ENCODE data around the gene MACC1. TPM values are rescaled to one million over a fixed set of nuclear protein-coding genes. Genes with fewer than 3 reads are reported as not detected.
"Not testable (repeated sequence)": the region's sequence is repeated elsewhere in the genome, so short reads cannot be mapped to it uniquely, and the experiment has no call there.

Gene MACC1
- total RNA-seq, 1 experiment from 2014 or later = not detected

DNA sequence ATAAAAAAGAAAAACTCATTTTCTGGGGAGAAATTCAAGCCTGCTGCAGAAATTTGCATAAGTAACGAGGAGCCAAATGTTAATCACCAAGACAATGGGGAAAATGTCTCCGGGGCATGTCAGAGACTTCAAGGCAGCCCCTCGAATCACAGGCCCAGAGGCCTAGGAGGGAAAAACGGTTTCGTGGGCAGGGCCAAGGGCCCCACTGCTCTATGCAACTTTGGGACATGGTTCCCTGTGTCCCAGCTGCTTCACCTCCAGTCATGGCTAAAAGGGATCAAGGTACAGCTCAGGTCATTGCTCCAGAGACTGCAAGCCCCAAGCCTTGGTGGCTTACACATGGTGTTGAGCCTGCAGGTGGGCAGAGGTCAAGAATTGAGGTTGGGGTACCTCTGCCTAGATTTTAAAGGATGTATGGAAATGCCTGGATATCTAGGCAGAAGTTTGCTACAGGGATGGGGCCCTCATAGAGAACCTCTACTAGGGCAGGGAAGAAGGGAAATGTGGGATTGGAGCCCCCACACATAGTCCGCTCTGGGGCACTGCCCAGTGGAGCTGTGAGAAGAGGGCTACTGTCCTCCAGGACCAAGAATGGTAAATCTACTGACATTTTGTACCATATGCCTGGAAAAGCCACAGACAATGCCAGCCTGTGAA is 8.4 kb downstream of the MACC1 start:
- Histone ChIP-seq H3K27ac (no peak overlapping the region), H3K4me3 (no peak overlapping the region), H3K9me3 (replicated peaks) (0 out of 2 replicates have a peak, but pooled peaks cover 7% of the 10 kb centered on the region), H3K36me3 (no peaks in the 10 kb centered on the region), H3K4me1 (replicated peaks) (no peaks in the 10 kb centered on the region), H3K27me3 (replicated peaks) (no peaks in the 10 kb centered on the region)
- no peak for DNase-seq (ENCODE audit: low read depth in 1 of 2, low spot score in 2 of 2)

DNA sequence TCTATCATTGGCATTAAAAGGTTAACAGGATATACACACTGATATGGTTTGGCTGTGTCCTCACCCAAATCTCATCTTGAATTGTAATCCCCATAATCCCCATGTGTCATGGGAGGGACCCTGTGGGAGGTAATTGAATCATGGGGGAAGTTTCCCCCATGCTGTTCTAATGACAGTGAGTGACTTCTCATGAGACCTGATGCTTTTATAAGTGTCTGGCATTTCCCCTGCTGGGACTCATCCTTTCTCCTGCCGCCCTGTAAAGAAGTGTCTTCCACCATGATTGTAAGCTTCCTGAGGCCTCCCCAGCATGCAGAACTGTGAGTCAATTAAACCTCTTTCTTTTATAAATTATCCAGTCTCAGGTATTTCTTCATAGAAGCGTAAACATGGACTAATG is 9.4 kb downstream of the MACC1 start:
- H3K36me3 ChIP-seq; H3K4me1 ChIP-seq (replicated peaks); DNase-seq (ENCODE audit: low read depth in 1 of 2, low spot score in 2 of 2); H3K27me3 ChIP-seq (replicated peaks); H3K9me3 ChIP-seq (replicated peaks); H3K4me3 ChIP-seq; H3K27ac ChIP-seq: not testable (repeated sequence)

DNA sequence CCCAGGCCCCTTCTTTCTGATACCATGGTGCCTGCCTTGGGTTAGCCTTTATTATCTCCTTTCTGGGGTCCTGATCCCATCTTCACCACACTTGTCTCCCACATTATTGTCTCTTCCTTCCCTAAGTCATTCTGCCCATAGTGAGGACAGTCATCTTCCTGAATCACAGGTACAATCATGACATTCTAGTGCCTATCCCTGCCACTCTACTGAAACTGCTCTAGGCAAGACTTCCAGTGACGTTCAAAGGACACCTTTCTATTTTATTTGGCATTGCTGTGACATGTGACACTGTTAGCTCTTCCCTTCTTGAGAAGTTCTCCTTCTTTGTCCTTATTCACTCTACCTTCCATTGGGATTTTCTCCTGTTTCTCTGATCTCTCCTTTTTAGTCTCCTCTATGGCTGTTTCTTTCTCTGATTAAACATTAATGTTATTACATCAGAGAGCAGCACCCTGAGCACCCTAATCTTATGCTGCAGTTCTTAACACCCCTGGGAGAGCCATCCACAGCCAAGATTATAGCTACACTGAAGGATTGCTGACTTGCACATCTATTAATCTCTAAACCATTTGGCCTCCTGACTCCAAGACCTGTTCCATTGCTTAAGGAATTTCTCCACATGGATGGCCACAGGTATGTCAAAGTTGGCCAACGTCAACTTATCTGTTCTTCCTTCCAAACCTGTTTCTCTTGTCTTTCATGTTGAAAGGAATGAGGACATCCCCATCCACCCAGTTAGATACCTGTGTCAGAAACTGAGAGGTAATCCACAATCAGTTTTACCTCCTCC is 10.9 kb downstream of the MACC1 start:
- H3K4me3 ChIP-seq = no peak overlapping the region
- DNase-seq (ENCODE audit: low read depth in 1 of 2, low spot score in 2 of 2) = no peak
- H3K27me3 ChIP-seq (replicated peaks) = no peaks in the 10 kb centered on the region
- H3K36me3 ChIP-seq = no peaks in the 10 kb centered on the region
- H3K4me1 ChIP-seq (replicated peaks) = no peaks in the 10 kb centered on the region
- H3K9me3 ChIP-seq (replicated peaks) = 0 out of 2 replicates have a peak, but pooled peaks cover 5% of the 10 kb centered on the region
- H3K27ac ChIP-seq = no peak overlapping the region

DNA sequence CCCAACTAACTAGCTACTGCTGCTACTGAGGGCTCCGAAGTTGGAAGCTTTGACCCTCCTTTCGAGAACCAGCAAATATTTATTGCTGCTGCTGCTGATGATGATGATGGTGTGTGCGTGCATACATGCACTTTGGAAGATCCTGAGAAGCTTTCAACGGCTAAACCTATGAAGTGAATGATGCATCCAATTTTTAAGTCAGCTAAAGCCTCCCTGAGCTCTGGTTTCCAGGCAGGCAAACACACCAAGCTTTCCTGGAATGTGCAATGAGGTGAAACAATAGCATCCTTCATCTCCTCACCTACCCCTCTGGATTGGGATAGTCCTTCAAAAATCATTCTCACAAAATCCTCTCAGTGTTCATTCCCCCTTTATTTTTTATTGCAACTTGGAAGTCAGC is 13.9 kb downstream of the MACC1 start:
- Histone ChIP-seq H3K4me1 (replicated peaks) (no peaks in the 10 kb centered on the region), H3K27me3 (replicated peaks) (no peaks in the 10 kb centered on the region), H3K27ac (no peak overlapping the region), H3K4me3 (no peak overlapping the region), H3K9me3 (replicated peaks) (no peaks in the 10 kb centered on the region), H3K36me3 (no peaks in the 10 kb centered on the region)
- DNase-seq (ENCODE audit: low read depth in 1 of 2, low spot score in 2 of 2) = no peak

DNA sequence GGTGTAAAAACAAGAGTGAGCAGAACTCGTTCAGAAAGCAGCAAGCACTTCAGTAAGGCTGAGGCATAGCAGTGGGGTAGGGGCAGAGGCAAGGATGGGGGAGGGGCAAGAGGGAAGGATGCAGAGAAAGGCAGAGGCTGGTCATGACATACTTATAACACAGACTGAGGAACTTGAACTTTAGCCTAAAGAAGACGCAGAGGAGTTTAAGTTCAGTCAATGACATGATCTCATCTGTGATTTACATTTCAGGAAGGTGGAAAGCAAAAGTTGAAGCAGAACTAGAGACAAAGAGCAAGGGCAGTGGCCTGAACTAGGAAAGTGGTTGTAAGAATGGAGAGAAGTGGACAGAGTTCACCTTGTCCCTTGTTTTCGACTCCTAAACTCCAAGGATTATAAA is 15.8 kb downstream of the MACC1 start:
- Histone ChIP-seq H3K4me3 (no peak overlapping the region), H3K36me3 (no peaks in the 10 kb centered on the region), H3K9me3 (replicated peaks) (no peaks in the 10 kb centered on the region), H3K4me1 (replicated peaks) (peaks cover 9% of the 10 kb centered on the region), H3K27me3 (replicated peaks) (no peaks in the 10 kb centered on the region), H3K27ac (no peak overlapping the region)
- no peak for DNase-seq (ENCODE audit: low read depth in 1 of 2, low spot score in 2 of 2)

DNA sequence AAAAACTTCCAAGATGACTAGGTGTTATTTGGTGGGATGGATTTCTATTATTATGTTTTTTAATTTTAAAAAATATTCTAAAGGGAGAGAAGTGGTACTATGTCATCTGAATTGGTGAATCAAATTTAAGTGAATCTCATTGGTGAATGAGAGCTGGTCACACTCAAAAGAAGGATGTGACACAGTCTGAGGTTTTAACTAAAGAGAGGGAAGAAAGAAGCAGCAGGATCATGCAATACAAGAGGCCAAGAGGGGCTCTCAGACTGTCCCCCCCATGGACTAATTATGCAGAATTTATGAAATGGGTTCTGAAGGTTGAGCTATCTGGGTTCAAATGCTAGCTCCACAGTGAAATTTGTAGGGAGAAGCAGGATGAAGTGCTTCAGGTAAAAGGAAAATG is 16.2 kb downstream of the MACC1 start:
- Histone ChIP-seq H3K36me3 (no peaks in the 10 kb centered on the region), H3K27ac (no peak overlapping the region), H3K9me3 (replicated peaks) (no peaks in the 10 kb centered on the region), H3K4me1 (replicated peaks) (peaks cover 9% of the 10 kb centered on the region), H3K4me3 (no peak overlapping the region), H3K27me3 (replicated peaks) (no peaks in the 10 kb centered on the region)
- no peak for DNase-seq (ENCODE audit: low read depth in 1 of 2, low spot score in 2 of 2)

DNA sequence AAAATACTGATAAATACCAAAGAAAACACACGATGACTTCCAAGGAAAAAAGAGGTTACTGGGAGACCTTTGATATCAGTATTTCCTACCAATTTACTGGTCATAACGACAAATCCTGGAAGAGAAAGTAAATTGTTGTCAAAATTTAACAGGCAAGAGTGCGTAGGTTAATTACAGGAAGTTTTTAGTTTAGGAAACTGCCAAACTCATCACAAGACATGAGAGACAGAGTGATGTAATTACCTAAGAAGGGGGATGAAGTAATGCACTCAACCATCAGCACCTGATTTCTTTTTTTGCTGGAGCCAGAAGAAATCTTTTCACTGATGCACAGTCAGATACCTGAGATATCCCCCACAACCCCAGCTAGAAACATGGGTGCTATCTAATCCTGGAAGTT is 16.8 kb downstream of the MACC1 start:
- Histone ChIP-seq H3K36me3 (no peaks in the 10 kb centered on the region), H3K27me3 (replicated peaks) (no peaks in the 10 kb centered on the region), H3K9me3 (replicated peaks) (no peaks in the 10 kb centered on the region), H3K4me3 (no peak overlapping the region), H3K27ac (no peak overlapping the region), H3K4me1 (replicated peaks) (peaks cover 9% of the 10 kb centered on the region)
- DNase-seq (ENCODE audit: low read depth in 1 of 2, low spot score in 2 of 2) = no peak

DNA sequence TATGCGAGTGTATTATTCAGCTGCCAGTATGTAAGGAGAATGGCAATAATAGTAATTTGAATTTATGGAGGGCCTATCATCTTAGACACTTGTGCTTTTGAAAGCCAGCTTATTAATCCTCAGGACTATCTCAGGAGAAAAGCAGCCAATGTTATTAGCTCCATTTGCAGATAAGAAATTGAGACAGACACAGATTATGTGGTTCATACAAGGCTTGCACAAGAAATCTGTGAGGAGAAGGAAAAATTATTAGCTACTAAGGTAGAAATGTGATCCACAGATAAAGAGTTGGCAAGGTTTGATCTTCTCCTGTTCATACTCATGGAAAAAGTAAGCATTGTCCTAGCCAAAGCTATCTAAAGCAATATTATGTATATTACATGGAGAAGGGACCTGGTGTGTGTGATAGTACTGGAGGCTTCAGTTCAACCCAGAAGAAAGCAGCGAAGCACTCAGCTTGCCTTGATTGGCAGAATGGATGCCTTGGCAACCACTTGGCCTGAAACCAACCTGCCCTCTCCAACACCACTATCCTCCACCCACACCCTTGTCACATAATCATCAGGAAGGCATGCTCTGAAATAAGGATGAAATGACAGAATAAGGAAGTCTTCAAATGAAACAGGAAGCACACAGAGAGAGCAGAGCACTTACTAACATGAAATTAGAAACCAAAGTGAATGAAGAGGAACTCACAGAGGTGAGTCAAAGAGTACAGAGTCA is 18.0 kb downstream of the MACC1 start:
- Histone ChIP-seq H3K27me3 (replicated peaks) (no peaks in the 10 kb centered on the region), H3K4me1 (replicated peaks) (peaks cover 9% of the 10 kb centered on the region), H3K4me3 (no peak overlapping the region), H3K27ac (no peak overlapping the region), H3K9me3 (replicated peaks) (no peaks in the 10 kb centered on the region), H3K36me3 (no peaks in the 10 kb centered on the region)
- DNase-seq (ENCODE audit: low read depth in 1 of 2, low spot score in 2 of 2) = no peak

DNA sequence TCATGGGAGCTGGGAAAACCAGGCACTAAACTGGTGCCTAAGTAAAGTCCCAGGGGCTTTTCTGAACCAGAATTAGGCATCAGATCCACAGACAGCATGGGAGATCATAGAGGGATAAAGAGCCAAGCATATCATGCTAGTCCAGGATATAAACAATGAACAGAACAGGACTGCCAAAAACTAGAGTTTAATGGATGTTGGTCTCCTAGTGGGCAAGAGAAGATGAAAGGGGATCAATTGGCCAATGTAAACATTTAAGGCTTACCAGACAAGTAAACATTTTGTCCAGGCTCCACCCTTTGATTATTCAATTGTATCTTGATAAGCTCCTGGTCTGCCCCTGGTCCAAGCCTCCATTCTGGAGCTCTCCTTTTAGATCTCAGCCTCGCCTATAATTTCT is 18.9 kb downstream of the MACC1 start:
- Histone ChIP-seq H3K36me3 (no peaks in the 10 kb centered on the region), H3K27ac (no peak overlapping the region), H3K27me3 (replicated peaks) (no peaks in the 10 kb centered on the region), H3K4me3 (no peak overlapping the region), H3K9me3 (replicated peaks) (no peaks in the 10 kb centered on the region), H3K4me1 (replicated peaks) (peaks cover 17% of the 10 kb centered on the region)
- DNase-seq (ENCODE audit: low read depth in 1 of 2, low spot score in 2 of 2) = no peak

DNA sequence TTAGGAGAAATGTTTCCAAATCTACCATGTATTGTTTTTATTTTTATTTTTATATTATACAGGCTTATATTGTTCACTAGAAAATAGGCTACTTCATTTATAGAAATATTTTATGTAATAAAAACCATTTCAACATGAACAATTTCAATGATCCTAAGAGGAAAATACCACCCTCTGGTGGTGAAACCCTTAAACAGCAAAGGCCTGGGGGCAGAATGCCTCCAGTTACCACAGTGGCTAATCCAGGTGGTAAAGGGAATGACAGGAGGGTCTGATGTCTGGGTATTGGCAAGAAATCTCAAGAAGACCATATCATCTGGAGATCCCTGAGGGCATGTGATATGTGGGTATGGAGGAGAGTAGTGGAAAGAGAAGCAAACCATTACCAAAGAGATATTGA is 19.3 kb downstream of the MACC1 start:
- no peak overlapping the region for H3K4me3 ChIP-seq
- DNase-seq (ENCODE audit: low read depth in 1 of 2, low spot score in 2 of 2) = no peak
- H3K27me3 ChIP-seq (replicated peaks) = no peaks in the 10 kb centered on the region
- H3K4me1 ChIP-seq (replicated peaks) = peaks cover 17% of the 10 kb centered on the region
- H3K36me3 ChIP-seq = no peaks in the 10 kb centered on the region
- H3K27ac ChIP-seq = no peak overlapping the region
- no peaks in the 10 kb centered on the region for H3K9me3 ChIP-seq (replicated peaks)

DNA sequence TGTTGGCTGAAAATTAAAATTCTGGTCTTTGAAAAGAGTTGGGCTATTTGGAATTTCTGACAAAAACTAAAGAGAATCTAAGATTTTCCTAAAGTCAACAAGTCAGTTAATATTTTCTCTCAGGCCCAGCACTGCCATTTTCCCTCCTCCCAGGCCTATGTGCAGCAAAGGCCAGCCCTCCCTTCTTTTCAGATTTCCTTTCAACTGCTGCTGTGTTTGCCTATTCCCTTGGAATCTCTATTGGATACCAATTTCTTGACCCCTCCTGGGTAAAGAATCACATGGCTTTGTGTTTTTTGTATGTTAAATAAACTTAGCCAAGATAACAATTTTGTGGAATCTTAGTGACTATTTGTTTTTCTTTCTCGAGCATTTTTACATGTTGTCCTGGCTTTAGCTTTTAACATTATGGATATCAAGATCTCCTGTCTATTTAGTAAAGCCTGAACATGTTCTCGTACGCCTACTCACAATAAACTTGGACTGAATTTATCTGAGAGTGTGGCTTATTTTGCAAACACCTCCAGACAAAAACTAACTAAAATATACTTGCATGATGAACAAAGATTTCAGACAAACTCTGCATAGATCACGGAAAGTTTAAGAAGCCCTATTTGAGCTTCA is 19.9 kb downstream of the MACC1 start:
- Histone ChIP-seq H3K27me3 (replicated peaks) (no peaks in the 10 kb centered on the region), H3K27ac (no peak overlapping the region), H3K4me3 (no peak overlapping the region), H3K36me3 (no peaks in the 10 kb centered on the region), H3K9me3 (replicated peaks) (no peaks in the 10 kb centered on the region), H3K4me1 (replicated peaks) (peaks cover 17% of the 10 kb centered on the region)
- DNase-seq (ENCODE audit: low read depth in 1 of 2, low spot score in 2 of 2) = peak in 1 of 2 experiments; percentile 21

DNA sequence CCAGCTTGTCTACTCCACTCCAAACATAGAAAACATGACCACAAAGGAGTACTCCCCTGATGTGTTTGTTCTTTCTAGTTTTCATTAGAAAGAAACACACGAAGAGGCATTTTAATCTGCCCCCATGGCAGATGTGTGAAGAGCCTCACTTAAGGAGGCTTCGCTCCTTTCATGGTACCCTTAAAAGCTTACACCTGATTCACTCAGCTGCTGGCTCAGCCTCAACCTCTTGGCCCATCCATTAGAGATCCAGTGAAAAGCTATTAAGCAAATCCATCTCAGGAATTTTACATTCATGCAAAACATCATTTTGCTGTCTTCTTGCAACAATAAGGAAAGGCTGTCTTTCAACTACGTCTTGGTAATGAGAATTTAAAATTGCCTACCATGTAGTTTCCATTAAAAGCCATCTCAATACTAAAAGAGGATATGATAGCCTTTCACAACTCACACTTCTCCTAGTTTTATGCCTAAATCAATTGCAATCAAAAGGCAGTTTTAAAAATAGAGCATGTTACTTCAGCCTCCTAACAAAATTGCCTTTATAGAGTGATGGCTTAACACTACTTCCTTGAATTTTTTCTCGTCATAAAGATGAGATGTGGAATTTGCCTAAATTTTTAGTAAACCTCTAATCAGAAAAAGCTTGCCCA is 22.7 kb downstream of the MACC1 start:
- H3K27me3 ChIP-seq (replicated peaks) = no peaks in the 10 kb centered on the region
- peaks cover 23% of the 10 kb centered on the region for H3K4me1 ChIP-seq (replicated peaks)
- no peak overlapping the region for H3K27ac ChIP-seq
- H3K4me3 ChIP-seq = no peak overlapping the region
- H3K36me3 ChIP-seq = no peaks in the 10 kb centered on the region
- no peak for DNase-seq (ENCODE audit: low read depth in 1 of 2, low spot score in 2 of 2)
- 0 out of 2 replicates have a peak, but pooled peaks cover 4% of the 10 kb centered on the region for H3K9me3 ChIP-seq (replicated peaks)

DNA sequence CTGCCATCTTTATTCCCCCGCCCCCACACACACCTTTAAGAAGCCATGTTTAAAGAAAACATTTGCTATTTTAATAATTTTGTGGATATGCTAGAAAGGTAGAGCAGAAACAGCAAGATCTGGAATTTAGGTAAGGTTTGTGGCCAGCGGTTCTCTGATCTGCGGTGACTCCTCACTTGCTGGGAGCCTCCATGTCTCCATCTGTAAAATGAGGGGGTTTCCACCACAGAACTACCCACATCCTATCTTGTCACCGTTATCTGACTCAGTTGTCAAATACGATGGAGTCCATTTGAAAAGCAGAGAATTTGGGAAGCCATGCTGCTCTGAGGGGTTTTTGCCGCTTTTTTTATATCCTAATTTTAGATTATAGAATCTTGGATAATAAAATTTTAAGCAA is 23.3 kb downstream of the MACC1 start:
- Histone ChIP-seq H3K9me3 (replicated peaks) (0 out of 2 replicates have a peak, but pooled peaks cover 6% of the 10 kb centered on the region), H3K27me3 (replicated peaks) (no peaks in the 10 kb centered on the region), H3K36me3 (no peaks in the 10 kb centered on the region), H3K27ac (peak overlapping the region; percentile 28; the same call in 1 of the 2 replicates), H3K4me1 (replicated peaks) (peaks cover 23% of the 10 kb centered on the region), H3K4me3 (no peak overlapping the region)
- DNase-seq (ENCODE audit: low read depth in 1 of 2, low spot score in 2 of 2) = no peak
